LNCaP clone FGC (cell line): ENCODE results near the gene NOL9.

Experiments used
- DNase-seq: peaks from one replicate; pipeline ENCODE4 v3.0.0-alpha.2; 2011; ENCODE audit warnings: low read depth
- H3K4me3 ChIP-seq: 2 replicates; pipeline ENCODE4 v1.5.1; 2011; ENCODE audit warnings: mild to moderate bottlenecking, low read depth, low read length, control low read depth
- TF ChIP-seq, protein P1 (sequence below): IDR thresholded peaks from 2 replicates; pipeline ENCODE4 v1.5.1; 2012; ENCODE audit warnings: mild to moderate bottlenecking; ENCODE audit not compliant: control insufficient read depth, insufficient read depth; ENCODE audit errors: extremely low read depth

NOL9 gene

DNA sequence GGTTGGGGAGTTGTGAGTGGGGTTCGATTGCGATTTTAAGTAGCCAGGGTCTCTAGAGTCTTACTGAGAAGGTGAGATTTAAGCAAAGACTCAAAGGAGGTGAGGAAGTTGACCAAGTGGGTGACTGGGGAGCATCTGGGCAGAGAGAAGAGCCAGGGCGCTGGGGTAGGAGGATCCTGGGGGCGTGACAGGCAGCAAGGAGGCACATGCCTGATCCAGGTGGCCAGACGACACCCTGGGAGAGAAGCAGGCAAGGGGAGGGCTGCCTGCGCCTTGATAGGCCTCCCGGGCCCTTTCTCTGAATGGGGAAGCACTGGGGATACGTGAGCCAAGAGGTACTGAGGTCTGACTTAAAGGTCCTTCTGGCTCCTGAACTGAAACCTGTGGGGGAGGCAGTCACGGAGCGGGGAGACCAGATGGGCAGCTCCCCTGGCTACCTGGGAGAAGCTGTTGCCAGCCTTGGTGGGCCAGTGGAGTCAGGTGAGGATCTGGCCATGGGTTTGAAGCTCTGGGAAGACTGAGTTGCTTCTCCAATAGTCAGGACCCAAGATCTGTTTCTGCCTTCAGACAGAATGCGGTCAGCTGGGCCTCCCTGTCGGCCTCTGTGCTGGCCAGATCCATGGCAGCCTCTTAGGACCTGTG is 30.9 kb upstream of the NOL9 start:
- H3K4me3 ChIP-seq, result no peak overlapping the region
- TF ChIP-seq, protein P1, sequence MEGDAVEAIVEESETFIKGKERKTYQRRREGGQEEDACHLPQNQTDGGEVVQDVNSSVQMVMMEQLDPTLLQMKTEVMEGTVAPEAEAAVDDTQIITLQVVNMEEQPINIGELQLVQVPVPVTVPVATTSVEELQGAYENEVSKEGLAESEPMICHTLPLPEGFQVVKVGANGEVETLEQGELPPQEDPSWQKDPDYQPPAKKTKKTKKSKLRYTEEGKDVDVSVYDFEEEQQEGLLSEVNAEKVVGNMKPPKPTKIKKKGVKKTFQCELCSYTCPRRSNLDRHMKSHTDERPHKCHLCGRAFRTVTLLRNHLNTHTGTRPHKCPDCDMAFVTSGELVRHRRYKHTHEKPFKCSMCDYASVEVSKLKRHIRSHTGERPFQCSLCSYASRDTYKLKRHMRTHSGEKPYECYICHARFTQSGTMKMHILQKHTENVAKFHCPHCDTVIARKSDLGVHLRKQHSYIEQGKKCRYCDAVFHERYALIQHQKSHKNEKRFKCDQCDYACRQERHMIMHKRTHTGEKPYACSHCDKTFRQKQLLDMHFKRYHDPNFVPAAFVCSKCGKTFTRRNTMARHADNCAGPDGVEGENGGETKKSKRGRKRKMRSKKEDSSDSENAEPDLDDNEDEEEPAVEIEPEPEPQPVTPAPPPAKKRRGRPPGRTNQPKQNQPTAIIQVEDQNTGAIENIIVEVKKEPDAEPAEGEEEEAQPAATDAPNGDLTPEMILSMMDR, result no peak
- no peak for DNase-seq

DNA sequence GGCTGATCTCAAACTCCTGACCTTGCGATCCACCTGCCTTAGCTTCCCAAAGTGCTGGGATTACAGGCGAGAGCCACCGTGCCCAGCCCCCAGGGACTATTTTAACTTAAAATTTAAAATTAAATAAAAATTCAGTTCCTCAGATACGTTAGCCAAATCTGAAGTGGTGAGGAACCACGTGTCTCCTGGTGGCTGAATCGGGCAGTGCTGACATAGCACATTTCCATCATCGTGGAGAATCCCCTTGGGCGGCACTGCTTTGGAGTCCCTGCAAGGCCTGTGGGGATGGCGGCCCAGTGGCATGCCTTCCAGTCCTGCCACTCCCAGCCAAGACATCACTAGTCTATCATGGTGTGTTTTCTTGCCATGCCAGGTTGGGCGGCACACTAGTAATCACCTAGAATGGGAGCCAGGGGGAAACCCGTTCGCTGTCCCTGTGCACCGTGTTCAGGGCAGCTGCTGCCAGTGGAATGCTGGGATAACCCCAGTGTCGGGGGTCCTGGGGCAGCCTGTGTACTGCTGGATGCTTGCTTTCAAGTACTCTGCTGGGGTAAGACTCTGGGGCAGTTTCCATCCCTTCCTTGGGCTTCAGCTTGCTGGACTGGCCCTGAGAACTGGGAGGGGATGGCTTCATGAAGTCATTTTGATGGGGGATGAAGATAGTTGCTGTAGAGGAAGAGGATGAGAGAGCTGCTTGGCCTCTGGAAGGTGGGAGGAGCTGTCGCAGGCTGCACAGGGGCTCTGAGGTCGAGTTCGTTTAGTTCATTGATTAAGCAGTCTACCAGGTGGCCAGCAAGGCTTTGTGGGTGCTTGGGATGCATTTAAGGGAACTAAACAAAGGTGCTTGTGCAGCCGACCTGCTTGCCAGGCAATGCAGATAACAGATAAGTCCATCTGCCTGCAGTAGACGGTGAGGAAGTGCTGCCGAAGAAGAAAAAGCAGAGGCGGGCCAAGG is 30.1 kb upstream of the NOL9 start:
- TF ChIP-seq, protein P1, result no peak
- DNase-seq, result no peak
- H3K4me3 ChIP-seq, result no peak overlapping the region

DNA sequence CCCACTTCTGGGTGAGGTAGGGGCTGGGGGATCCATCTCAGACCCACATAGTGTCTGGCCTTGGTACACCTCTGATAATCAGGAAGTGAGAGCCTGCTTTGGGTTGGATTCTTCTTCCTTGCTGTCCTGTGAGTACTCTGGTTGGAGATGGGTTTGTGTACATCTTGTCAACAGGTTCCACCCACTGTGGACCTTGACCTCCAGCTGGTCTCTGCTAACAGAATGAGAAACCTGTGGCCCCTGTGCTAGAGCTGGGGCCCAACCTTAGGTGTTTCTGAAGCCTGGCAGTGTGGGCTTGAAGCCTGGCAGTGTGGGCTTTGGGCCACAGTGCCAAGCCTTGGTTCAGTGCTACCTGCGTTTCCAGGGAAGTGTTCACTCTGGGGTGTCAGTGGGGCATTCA is 28.1 kb upstream of the NOL9 start:
- TF ChIP-seq, protein P1, result no peak
- no peak overlapping the region for H3K4me3 ChIP-seq
- DNase-seq, result no peak

DNA sequence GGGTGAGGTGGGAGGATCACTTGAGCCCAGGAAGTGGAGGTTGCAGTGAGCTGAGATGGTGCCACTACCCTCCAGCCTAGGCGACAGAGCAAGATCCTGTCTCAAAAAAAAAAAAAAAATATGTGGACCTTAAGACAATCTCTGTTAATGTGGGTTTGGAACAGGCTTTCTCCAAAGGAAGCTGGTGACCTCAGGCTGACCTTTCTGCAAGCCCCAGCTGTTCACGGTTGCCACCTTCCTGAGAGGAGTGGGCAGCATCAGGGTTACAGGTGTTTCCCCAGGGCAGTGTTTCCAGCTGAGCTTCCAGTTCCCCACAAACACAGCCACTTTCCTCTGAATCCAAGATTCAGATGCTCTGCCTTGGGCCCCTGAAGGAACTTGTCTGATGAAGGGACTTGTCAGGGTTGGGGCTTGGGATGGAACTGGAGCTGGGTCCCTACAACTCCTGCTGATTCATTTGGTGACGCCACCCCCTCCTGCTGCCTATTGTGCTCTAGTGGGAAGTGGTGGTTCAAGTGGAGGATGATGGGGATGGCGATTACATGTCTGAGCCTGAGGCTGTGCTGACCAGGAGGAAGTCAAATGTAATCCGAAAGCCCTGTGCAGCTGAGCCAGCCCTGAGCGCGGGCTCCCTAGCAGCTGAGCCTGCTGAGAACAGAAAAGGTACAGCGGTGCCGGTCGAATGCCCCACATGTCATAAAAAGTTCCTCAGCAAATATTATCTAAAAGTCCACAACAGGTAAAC is 27.4 kb upstream of the NOL9 start:
- no peak overlapping the region for H3K4me3 ChIP-seq
- TF ChIP-seq, protein P1, result no peak
- DNase-seq, result no peak

DNA sequence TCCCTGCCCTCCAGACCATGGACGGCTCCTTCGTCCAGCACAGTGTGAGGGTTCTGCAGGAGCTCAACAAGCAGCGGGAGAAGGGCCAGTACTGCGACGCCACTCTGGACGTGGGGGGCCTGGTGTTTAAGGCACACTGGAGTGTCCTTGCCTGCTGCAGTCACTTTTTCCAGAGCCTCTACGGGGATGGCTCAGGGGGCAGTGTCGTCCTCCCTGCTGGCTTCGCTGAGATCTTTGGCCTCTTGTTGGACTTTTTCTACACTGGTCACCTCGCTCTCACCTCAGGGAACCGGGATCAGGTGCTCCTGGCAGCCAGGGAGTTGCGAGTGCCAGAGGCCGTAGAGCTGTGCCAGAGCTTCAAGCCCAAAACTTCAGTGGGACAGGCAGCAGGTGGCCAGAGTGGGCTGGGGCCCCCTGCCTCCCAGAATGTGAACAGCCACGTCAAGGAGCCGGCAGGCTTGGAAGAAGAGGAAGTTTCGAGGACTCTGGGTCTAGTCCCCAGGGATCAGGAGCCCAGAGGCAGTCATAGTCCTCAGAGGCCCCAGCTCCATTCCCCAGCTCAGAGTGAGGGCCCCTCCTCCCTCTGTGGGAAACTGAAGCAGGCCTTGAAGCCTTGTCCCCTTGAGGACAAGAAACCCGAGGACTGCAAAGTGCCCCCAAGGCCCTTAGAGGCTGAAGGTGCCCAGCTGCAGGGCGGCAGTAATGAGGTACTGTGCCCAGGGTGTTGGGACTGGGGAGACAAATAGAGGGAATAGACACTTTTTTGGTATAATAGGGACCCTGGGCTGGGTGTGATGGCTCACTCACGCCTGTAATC is 26.5 kb upstream of the NOL9 start:
- no peak for DNase-seq
- TF ChIP-seq, protein P1, result no peak
- peak overlapping the region; percentile 95 for H3K4me3 ChIP-seq

DNA sequence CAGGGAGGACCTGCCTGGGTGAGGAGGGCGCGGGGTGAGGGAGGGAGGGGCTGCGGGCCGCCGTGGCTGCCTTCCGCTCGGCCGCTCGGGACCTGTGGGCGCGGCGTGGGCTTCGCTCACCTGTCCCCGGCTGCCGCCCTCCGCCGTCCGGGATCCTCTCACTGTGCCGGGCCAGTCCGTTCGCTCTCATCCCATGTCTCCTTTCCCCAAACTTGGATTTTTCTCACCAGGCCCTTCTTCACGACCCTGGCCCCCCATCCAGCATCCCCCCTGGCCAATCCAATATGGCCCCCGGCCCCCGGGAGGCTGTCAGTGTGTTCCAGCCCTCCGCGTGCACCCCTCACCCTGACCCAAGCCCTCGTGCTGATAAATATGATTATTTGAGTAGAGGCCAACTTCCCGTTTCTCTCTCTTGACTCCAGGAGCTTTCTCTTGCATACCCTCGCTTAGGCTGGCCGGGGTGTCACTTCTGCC is 25.8 kb upstream of the NOL9 start:
- peak overlapping the region; percentile 95 for H3K4me3 ChIP-seq
- TF ChIP-seq, protein P1, result no peak
- no peak for DNase-seq
